SK-N-SH treated with all-trans-retinoic acid at 6 μM for 48 hours (cell line): ENCODE results near the gene NEK4.

Experiments used
- ATAC-seq: fragments of 200-7000 bp; cut with Tn5 transposase; 3 replicates; pipeline ENCODE4 v1.9.1; 2020; ENCODE audit warnings: mild to moderate bottlenecking, moderate library complexity
- ARNTL ChIP-seq: fragments of 450-650 bp; formaldehyde crosslinking; IDR thresholded peaks from 2 replicates; pipeline ENCODE4 v1.5.0; 2020; ENCODE audit warnings: low read depth, mild to moderate bottlenecking, moderate library complexity, borderline replicate concordance
- BACH2 ChIP-seq: fragments of 250-450 bp; sonication (Bioruptor Pico); IDR thresholded peaks from 2 replicates; pipeline ENCODE4 v1.9.0; 2021; ENCODE audit warnings: mild to moderate bottlenecking, borderline replicate concordance
- CREB5 ChIP-seq: fragments of 250-450 bp; sonication (Bioruptor Pico); IDR thresholded peaks from 2 replicates; pipeline ENCODE4 v1.5.1; 2020; ENCODE audit warnings: low read depth, mild to moderate bottlenecking, moderate library complexity
- CSRNP3 ChIP-seq: fragments of 250-450 bp; sonication (Bioruptor Pico); IDR thresholded peaks from 2 replicates; pipeline ENCODE4 v1.5.1; 2021; ENCODE audit warnings: mild to moderate bottlenecking, moderate library complexity
- ESRRG ChIP-seq: fragments of 250-450 bp; sonication (Bioruptor Pico); IDR thresholded peaks from 2 replicates; pipeline ENCODE4 v1.6.1; 2021; ENCODE audit warnings: mild to moderate bottlenecking
- GLIS3 ChIP-seq: fragments of 250-450 bp; sonication (Bioruptor Pico); IDR thresholded peaks from 2 replicates; pipeline ENCODE4 v1.5.0; 2020; ENCODE audit warnings: mild to moderate bottlenecking, moderate library complexity
- ISL1 ChIP-seq: fragments of 250-450 bp; sonication (Bioruptor Pico); IDR thresholded peaks from 2 replicates; pipeline ENCODE4 v2.1.2; 2022; ENCODE audit warnings: mild to moderate bottlenecking, moderate library complexity
- PATZ1 ChIP-seq: fragments of 250-450 bp; sonication (Bioruptor Pico); IDR thresholded peaks from 2 replicates; pipeline ENCODE4 v1.8.0; 2020; ENCODE audit warnings: mild to moderate bottlenecking, moderate library complexity, borderline replicate concordance
- PPARA ChIP-seq: fragments of 250-450 bp; sonication (Bioruptor Pico); IDR thresholded peaks from 2 replicates; pipeline ENCODE4 v1.5.0; 2020; ENCODE audit warnings: mild to moderate bottlenecking, borderline replicate concordance
- RARB ChIP-seq: fragments of 250-450 bp; sonication (Bioruptor Pico); IDR thresholded peaks from 2 replicates; pipeline ENCODE4 v1.8.0; 2021; ENCODE audit warnings: mild to moderate bottlenecking, moderate library complexity
- SNAI2 ChIP-seq: fragments of 250-450 bp; sonication (Bioruptor Pico); IDR thresholded peaks from 2 replicates; pipeline ENCODE4 v1.5.0; 2020; ENCODE audit warnings: mild to moderate bottlenecking, moderate library complexity
- TCF4 ChIP-seq: fragments of 250-450 bp; sonication (Bioruptor Pico); IDR thresholded peaks from 2 replicates; pipeline ENCODE4 v1.8.0; 2021; ENCODE audit warnings: mild to moderate bottlenecking, moderate library complexity, borderline replicate concordance
- TOX ChIP-seq: fragments of 250-450 bp; sonication (Bioruptor Pico); IDR thresholded peaks from 2 replicates; pipeline ENCODE4 v1.8.0; 2021; ENCODE audit warnings: mild to moderate bottlenecking, moderate library complexity, borderline replicate concordance
- TSHZ2 ChIP-seq: fragments of 250-450 bp; sonication (Bioruptor Pico); IDR thresholded peaks from 2 replicates; pipeline ENCODE4 v1.5.0; 2020; ENCODE audit warnings: mild to moderate bottlenecking, moderate library complexity
- ZC3H10 ChIP-seq: fragments of 250-450 bp; sonication (Bioruptor Pico); IDR thresholded peaks from 2 replicates; pipeline ENCODE4 v1.5.1; 2021; ENCODE audit warnings: mild to moderate bottlenecking, moderate library complexity
- ZFP3 ChIP-seq: fragments of 250-450 bp; sonication (Bioruptor Pico); IDR thresholded peaks from 2 replicates; pipeline ENCODE4 v1.5.0; 2020; ENCODE audit warnings: mild to moderate bottlenecking, moderate library complexity
- ZFP30 ChIP-seq: fragments of 450-650 bp; formaldehyde crosslinking; IDR thresholded peaks from 2 replicates; pipeline ENCODE4 v1.5.0; 2022; ENCODE audit warnings: mild to moderate bottlenecking, moderate library complexity
- ZNF565 ChIP-seq: fragments of 450-650 bp; formaldehyde crosslinking; conservative IDR thresholded peaks from 2 replicates; pipeline ENCODE4 v1.5.0; 2020; ENCODE audit warnings: low read depth, mild to moderate bottlenecking, moderate library complexity
- ZNF70 ChIP-seq: fragments of 450-650 bp; formaldehyde crosslinking; IDR thresholded peaks from 2 replicates; pipeline ENCODE4 v1.5.0; 2020; ENCODE audit warnings: mild to moderate bottlenecking, moderate library complexity
- ZNF8 ChIP-seq: fragments of 450-650 bp; formaldehyde crosslinking; IDR thresholded peaks from 2 replicates; pipeline ENCODE4 v1.5.0; 2020; ENCODE audit warnings: mild to moderate bottlenecking, moderate library complexity

NEK4 gene

GRCh38 chr3:52769786-52770455, 819 bp downstream of the NEK4 start:
- TF ChIP-seq ZNF565 (CRISPR knock-in tag) (no peak), TOX (CRISPR knock-in tag) (no peak), ZFP30 (CRISPR knock-in tag) (no peak)
- ATAC-seq: peak; percentile 13; the same call in 2 of the 3 replicates

DNA sequence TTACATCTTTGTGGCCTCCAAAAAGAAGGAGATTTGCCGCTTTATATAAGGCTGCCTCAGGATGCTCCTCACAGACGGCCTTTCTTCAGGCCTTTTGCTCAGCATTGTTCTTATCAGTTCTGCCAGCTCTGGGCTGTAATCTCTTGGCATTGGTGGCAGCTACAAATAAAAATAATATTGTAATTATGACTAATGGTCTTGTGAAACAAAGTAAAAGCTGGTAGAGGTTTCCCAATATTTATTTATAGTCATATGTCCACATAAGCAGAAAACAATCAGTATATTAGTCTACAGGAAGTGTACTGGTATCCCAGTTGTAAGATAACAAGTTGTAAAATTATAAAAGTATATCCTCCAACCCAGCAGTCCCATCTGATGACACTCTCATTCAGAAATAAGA, 7.3 kb downstream of the NEK4 start:
- no peak for ATAC-seq
- TF ChIP-seq ESRRG (no peak), TCF4 (CRISPR knock-in tag) (no peak), TOX (CRISPR knock-in tag) (no peak), ISL1 (CRISPR knock-in tag) (no peak), PPARA (CRISPR knock-in tag) (no peak), ARNTL (CRISPR knock-in tag) (no peak), SNAI2 (no peak), ZNF70 (CRISPR knock-in tag) (no peak), ZC3H10 (CRISPR knock-in tag) (no peak), CSRNP3 (no peak), GLIS3 (CRISPR knock-in tag) (no peak), CREB5 (no peak)

GRCh38 chr3:52756141-52756540, 14.6 kb downstream of the NEK4 start:
- TF ChIP-seq TSHZ2 (CRISPR knock-in tag) (no peak), PPARA (CRISPR knock-in tag) (no peak), CSRNP3 (no peak), SNAI2 (no peak)
- no peak for ATAC-seq

DNA sequence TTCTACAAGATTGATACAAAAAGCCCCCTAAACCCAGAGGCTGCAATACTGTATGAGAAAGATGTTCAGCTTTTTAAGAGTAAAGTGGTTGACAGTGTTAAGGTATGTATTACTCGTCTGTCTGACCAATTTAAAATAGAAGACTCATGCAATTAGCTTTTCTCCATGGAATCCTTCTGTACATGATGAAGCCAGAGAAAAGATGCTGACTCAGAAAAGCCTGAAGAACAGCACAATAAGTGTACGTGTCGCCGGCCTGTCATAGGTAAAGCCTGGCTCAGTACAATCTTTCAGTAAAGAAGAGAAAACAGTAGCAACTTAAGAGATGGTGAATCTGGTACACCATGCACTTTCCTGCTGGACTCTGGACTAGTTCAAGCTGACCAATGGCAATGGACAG, 16.4 kb downstream of the NEK4 start:
- TF ChIP-seq TOX (CRISPR knock-in tag) (no peak), ZNF8 (no peak), ZFP30 (CRISPR knock-in tag) (no peak), ZNF70 (CRISPR knock-in tag) (no peak)
- ATAC-seq: no peak

GRCh38 chr3:52752045-52752660, 18.6 kb downstream of the NEK4 start:
- ATAC-seq: no peak
- TF ChIP-seq CREB5 (no peak), RARB (CRISPR knock-in tag) (no peak), ZC3H10 (CRISPR knock-in tag) (no peak), ESRRG (no peak), GLIS3 (CRISPR knock-in tag) (no peak), ZFP3 (no peak), TCF4 (CRISPR knock-in tag) (no peak), BACH2 (CRISPR knock-in tag) (no peak), ARNTL (CRISPR knock-in tag) (no peak), ISL1 (CRISPR knock-in tag) (no peak), ZFP30 (CRISPR knock-in tag) (no peak), TOX (CRISPR knock-in tag) (no peak), CSRNP3 (no peak), PPARA (CRISPR knock-in tag) (no peak), ZNF565 (CRISPR knock-in tag) (no peak), PATZ1 (no peak)
